Right cardiac atrium (tissue), 5 donors: ENCODE data around the gene SH3BP2. TPM values are rescaled to one million over a fixed set of nuclear protein-coding genes. Genes with fewer than 3 reads are reported as not detected.

Experiments
- ATAC-seq, 2 donors: fragments of 200-7000 bp; cut with Tn5 transposase; one replicate each; pipeline versions ENCODE4 v1.8.0 to v1.9.1; 2020; ENCODE audit warnings: moderate library complexity in 2 of 2, mild to moderate bottlenecking in 1 of 2
- DNase-seq, 3 donors: peaks; one replicate each; pipeline ENCODE4 v3.0.0-alpha.2; 2020
- H3K27ac ChIP-seq: one replicate; pipeline ENCODE4 v1.5.1; 2013; ENCODE audit warnings: mild to moderate bottlenecking, low read length, control low read depth, moderate library complexity
- H3K27me3 ChIP-seq: one replicate; pipeline ENCODE4 v1.6.1; 2013; ENCODE audit not compliant: control insufficient read depth, insufficient read depth
- H3K4me1 ChIP-seq: one replicate; pipeline ENCODE4 v1.6.1; 2013; ENCODE audit warnings: low read length; ENCODE audit not compliant: control insufficient read depth, insufficient read depth
- H3K4me3 ChIP-seq: one replicate; pipeline ENCODE4 v1.5.1; 2013; ENCODE audit warnings: low read length, control low read depth
- H3K9me3 ChIP-seq: one replicate; pipeline ENCODE4 v1.6.1; 2013; ENCODE audit warnings: low read length; ENCODE audit not compliant: control insufficient read depth
- WGBS: extraction: QIAGEN DNeasy Blood & Tissue Kit; methylation state at CpG from one replicate; pipeline ENCODE4 v1.1.7; 2013; 5-methylcytosine and 5-hydroxymethylcytosine counted together
- intact Hi-C, 4 donors: fragments of 100-400 bp; cut with DNase I; formaldehyde crosslinking; loops; one replicate each; pipeline versions ENCODE4 v1.11.0 to v1.14.0; 2022 to 2023
- polyA plus RNA-seq: library from polyadenylated mRNA; stranded (reverse); fragments of 200-250 nt; gene quantifications from one replicate; pipeline ENCODE4 v1.2.3, GENCODE V29; 2013
- total RNA-seq, 4 donors: library from RNA; stranded (reverse); fragmentation: NEBNext Ultra II Directional; extraction: Animal tissue kit (Norgen Biotek cat#: 25700); gene quantifications; one replicate each; pipeline ENCODE4 v1.2.1, GENCODE V29; 2021
- donor health status: healthy with polysubstance abuse.
- donor health status: DM: no; HTN: yes; CAD: no.
- donor health status: DM: no; HTN: no; CAD: no.
- donor health status: DM: no; HTN: yes; CAD: no; lungs with severe emphysema.
- donor health status: DM: yes; HTN: yes; CAD: no.

The SH3BP2 gene
- total and polyA plus RNA-seq, 5 donors = 20.5 to 28.8 (median 25.0) TPM

- intact Hi-C loops = loop anchor here in 1 of 4 donors (10.0 kb wide), 1 partner anchor 58 kb away; no protein-coding TSS in a partner anchor
- ATAC-seq (no peak), DNase-seq (no peak)
- no peak overlapping the region for H3K4me3 ChIP-seq
- no peak overlapping the region for H3K27ac ChIP-seq
- H3K9me3 ChIP-seq = no peaks in the 10 kb centered on the region
- no peaks in the 10 kb centered on the region for H3K27me3 ChIP-seq
- peaks cover 34% of the 10 kb centered on the region for H3K4me1 ChIP-seq
- 56% methylated on average over 10 of the region's 10 CpGs for WGBS
These were observed 73.4 kb downstream of the SH3BP2 start for GRCh38 chr4:2866160-2866861.

GRCh38 chr4:2866891-2867290 is 74.0 kb downstream of the SH3BP2 start:
- no peak overlapping the region for H3K4me3 ChIP-seq
- no peaks in the 10 kb centered on the region for H3K9me3 ChIP-seq
- peaks cover 31% of the 10 kb centered on the region for H3K4me1 ChIP-seq
- H3K27me3 ChIP-seq = no peaks in the 10 kb centered on the region
- 79% methylated on average over 5 of the region's 5 CpGs for WGBS
- peak overlapping the region; percentile 13 for H3K27ac ChIP-seq
- intact Hi-C loops = loop anchor here in 1 of 4 donors (10.0 kb wide), 1 partner anchor 58 kb away; no protein-coding TSS in a partner anchor
- DNase-seq (no peak), ATAC-seq (no peak)

GRCh38 chr4:2867758-2868491 is 75.0 kb downstream of the SH3BP2 start:
- Histone ChIP-seq H3K9me3 (no peaks in the 10 kb centered on the region), H3K27ac (peak overlapping the region; percentile 85), H3K4me3 (peak overlapping the region; percentile 44), H3K4me1 (peaks cover 23% of the 10 kb centered on the region), H3K27me3 (no peaks in the 10 kb centered on the region)
- 16% methylated on average over 10 of the region's 10 CpGs for WGBS
- ATAC-seq (peak; percentile 86 to 87), DNase-seq (peak; percentile 40 to 82 (median 74))
- intact Hi-C loops = loop anchor here in 1 of 4 donors (10.0 kb wide), 1 partner anchor 57 kb away; no protein-coding TSS in a partner anchor

GRCh38 chr4:2868877-2869487 is 76.1 kb downstream of the SH3BP2 start:
- WGBS = 61% methylated on average over 12 of the region's 12 CpGs
- H3K27ac ChIP-seq = peak overlapping the region; percentile 85

GRCh38 chr4:2869659-2870058 is 76.8 kb downstream of the SH3BP2 start:
- Histone ChIP-seq H3K4me3 (no peak overlapping the region), H3K27me3 (no peaks in the 10 kb centered on the region), H3K9me3 (no peaks in the 10 kb centered on the region), H3K27ac (no peak overlapping the region), H3K4me1 (peaks cover 21% of the 10 kb centered on the region)
- ATAC-seq (no peak), DNase-seq (no peak)
- intact Hi-C loops = loop anchor here in 1 of 4 donors (10.0 kb wide), 1 partner anchor 55 kb away; no protein-coding TSS in a partner anchor
- 44% methylated on average over 6 of the region's 6 CpGs for WGBS

More at GRCh38 chr4:2868877-2869487, 76.1 kb downstream of the SH3BP2 start:
- intact Hi-C loops = loop anchor here in 1 of 4 donors (10.0 kb wide), 1 partner anchor 56 kb away; no protein-coding TSS in a partner anchor
- Histone ChIP-seq H3K4me3 (peak overlapping the region; percentile 44), H3K4me1 (peaks cover 21% of the 10 kb centered on the region), H3K9me3 (no peaks in the 10 kb centered on the region), H3K27me3 (no peaks in the 10 kb centered on the region)
- ATAC-seq (peak in 1 of 2 donors; percentile 53), DNase-seq (no peak)

GRCh38 chr4:2870082-2870481 is 77.2 kb downstream of the SH3BP2 start:
- 58% methylated on average over 2 of the region's 2 CpGs for WGBS
- no peak for ATAC-seq

GRCh38 chr4:2871466-2871865 is 78.6 kb downstream of the SH3BP2 start:
- Histone ChIP-seq H3K4me1 (peaks cover 20% of the 10 kb centered on the region), H3K4me3 (no peak overlapping the region), H3K27ac (no peak overlapping the region), H3K27me3 (no peaks in the 10 kb centered on the region), H3K9me3 (no peaks in the 10 kb centered on the region)
- DNase-seq = no peak
- intact Hi-C loops = no loop called here
- ATAC-seq = no peak
- 69% methylated on average over 4 of the region's 4 CpGs for WGBS

More at GRCh38 chr4:2870082-2870481, 77.2 kb downstream of the SH3BP2 start:
- no peak overlapping the region for H3K4me3 ChIP-seq
- intact Hi-C loops = no loop called here
- H3K27me3 ChIP-seq = no peaks in the 10 kb centered on the region
- no peaks in the 10 kb centered on the region for H3K9me3 ChIP-seq
- H3K4me1 ChIP-seq = peaks cover 23% of the 10 kb centered on the region
- no peak overlapping the region for H3K27ac ChIP-seq
- no peak for DNase-seq

GRCh38 chr4:2871911-2872310 is 79.0 kb downstream of the SH3BP2 start:
- Histone ChIP-seq H3K27ac (no peak overlapping the region), H3K4me1 (peaks cover 18% of the 10 kb centered on the region), H3K4me3 (no peak overlapping the region), H3K27me3 (no peaks in the 10 kb centered on the region), H3K9me3 (no peaks in the 10 kb centered on the region)
- DNase-seq (no peak), ATAC-seq (no peak)
- 9% methylated on average over 2 of the region's 2 CpGs for WGBS
- intact Hi-C loops = no loop called here

- ATAC-seq (no peak), DNase-seq (no peak)
- Histone ChIP-seq H3K9me3 (no peaks in the 10 kb centered on the region), H3K4me3 (no peak overlapping the region), H3K27ac (no peak overlapping the region), H3K27me3 (no peaks in the 10 kb centered on the region), H3K4me1 (peaks cover 15% of the 10 kb centered on the region)
- intact Hi-C loops = no loop called here
- 75% methylated on average over 1 of the region's 1 CpG for WGBS
These were observed 80.4 kb downstream of the SH3BP2 start for GRCh38 chr4:2873329-2873728.

- intact Hi-C loops = no loop called here
- Histone ChIP-seq H3K4me1 (peaks cover 15% of the 10 kb centered on the region), H3K27me3 (no peaks in the 10 kb centered on the region), H3K9me3 (no peaks in the 10 kb centered on the region), H3K27ac (no peak overlapping the region), H3K4me3 (no peak overlapping the region)
- DNase-seq (no peak), ATAC-seq (no peak)
- 91% methylated on average over 7 of the region's 7 CpGs for WGBS
These were observed 82.0 kb downstream of the SH3BP2 start for GRCh38 chr4:2874861-2875260.

GRCh38 chr4:2875556-2875955 is 82.7 kb downstream of the SH3BP2 start:
- Histone ChIP-seq H3K4me3 (no peak overlapping the region), H3K27me3 (no peaks in the 10 kb centered on the region), H3K4me1 (peaks cover 15% of the 10 kb centered on the region), H3K27ac (no peak overlapping the region), H3K9me3 (no peaks in the 10 kb centered on the region)
- WGBS = 88% methylated on average over 3 of the region's 3 CpGs
- ATAC-seq = no peak
- intact Hi-C loops = no loop called here
- DNase-seq = no peak
